Activated CD4-positive, CD25-positive, alpha-beta regulatory T cell treated with anti-CD3 and anti-CD28 coated beads, Interleukin-2, amount 50 U/mL, for 24 hours (primary cell): Measurements from ENCODE around the gene ZNF839.
A peak's percentile ranks its signal among the peaks of the same experiment; 100 is the strongest.
"Not testable (repeated sequence)": the region's sequence is repeated elsewhere in the genome, so short reads cannot be mapped to it uniquely, and the experiment has no call there.

Experiments
- ATAC-seq, 2 donors: fragments of 150-1000 bp; cut with Tn5 transposase; one replicate each; pipeline ENCODE4 v1.10.0; 2021; ENCODE audit warnings: mild to moderate bottlenecking in 1 of 2, moderate library complexity in 1 of 2

The ZNF839 gene

DNA sequence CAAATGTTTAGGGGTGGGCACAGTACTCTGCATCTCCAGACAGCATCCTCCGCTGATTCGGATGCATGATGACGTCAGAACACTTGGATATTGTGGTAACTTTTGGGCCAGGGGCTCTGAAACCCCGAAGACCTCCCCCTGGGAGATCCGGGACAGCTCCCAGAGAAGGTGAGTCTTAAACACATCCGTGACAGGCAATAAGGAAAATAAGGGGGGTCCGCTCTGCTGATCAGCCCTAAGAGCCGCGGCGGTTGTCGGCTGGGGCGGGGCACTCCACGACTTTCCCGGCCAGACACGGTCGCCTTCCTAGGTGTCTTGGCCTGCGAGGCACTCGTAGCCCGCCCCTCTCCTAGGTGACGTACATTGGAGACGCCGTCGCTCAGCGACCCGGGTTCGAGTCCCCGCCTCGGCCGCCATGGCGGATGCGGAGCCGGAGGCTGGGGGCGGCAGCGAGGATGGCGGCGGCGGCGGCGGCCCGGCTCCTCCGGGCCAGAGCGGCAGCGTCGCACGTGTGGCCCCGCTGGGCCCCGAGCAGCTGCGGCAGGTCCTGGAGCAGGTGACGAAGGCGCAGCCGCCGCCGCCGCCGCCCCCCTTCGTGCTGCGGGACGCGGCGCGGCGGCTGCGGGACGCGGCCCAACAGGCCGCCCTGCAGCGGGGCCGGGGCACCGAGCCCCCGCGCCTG lies at the start of gene ZNF839:
Gene ZNF839 (plus strand): TSS at position 396 of the 682 bp plus-strand sequence. CDS start 20 bp downstream, at position 416.
- peak; percentile 72 to 73 for ATAC-seq

DNA sequence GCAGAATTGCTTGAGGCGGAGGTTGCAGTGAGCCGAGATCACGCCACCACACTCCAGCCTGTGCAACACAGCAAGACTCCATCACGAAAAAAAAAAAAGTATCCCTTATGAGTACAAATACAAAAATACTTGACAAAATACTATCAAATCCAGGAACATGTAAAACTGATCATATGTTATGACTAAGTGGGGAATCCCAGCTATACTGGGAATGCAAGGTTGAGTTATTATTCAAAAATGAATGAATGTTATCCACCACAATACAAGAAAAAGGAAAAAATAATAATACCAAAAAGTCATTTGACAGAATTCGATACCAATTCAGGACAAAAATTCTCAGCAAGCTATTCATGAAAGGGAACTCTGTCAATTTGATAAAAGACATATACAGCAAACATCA lies 47.2 kb upstream of the ZNF839 start:
- ATAC-seq = no peak

DNA sequence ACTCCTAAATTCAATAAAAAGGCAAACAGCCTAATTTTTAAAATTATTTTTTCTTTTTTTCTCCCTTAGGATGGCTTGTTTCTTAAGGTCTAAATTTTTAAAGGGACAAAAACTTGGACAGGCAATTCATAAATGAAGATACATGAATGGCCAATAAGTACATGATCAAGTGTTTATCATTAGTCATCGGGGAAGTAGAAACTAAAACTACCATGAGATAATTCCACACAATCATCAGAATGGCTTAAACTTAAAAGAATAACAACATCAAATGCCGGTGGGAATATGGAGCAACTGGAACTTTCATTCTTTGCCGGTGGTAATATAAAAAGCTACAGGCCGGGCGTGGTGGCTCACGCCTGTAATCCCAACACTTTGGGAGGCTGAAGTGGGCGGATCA lies 43.7 kb upstream of the ZNF839 start:
- no peak for ATAC-seq

DNA sequence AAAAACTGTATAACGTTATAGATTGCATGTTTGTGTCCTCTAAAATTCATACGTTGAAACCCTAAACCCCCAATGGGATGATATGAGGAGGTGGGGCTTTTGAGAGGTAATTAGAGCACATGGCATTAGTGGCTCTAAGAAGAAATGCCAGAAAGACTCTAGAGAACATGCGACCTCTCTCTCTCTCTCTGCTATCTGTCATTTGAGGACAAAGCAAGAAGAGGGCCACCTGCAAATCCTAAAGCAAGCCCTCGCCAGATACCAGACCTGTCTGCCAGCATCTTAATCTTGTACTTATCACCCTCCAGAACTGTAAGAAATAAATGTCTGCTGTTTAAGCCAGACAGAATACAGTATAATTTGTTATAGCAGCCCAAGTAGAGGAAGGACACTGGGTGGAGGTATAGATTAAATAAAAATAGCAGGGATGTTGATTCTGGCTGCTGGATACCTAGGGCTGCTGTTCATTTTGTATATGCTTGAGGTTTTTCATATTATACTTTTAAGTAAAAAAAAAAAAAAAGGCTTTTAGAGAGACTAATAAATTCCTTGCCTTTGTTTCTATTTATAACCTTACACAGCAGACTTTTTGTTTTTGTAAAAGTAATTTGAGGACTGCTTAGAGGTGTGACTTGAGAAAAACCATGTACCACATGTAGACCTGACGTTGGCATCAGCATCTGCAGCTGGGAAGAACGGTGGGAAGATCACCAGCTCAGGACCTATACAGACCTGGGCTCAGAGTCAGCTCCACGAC lies 41.5 kb upstream of the ZNF839 start:
- ATAC-seq = no peak

DNA sequence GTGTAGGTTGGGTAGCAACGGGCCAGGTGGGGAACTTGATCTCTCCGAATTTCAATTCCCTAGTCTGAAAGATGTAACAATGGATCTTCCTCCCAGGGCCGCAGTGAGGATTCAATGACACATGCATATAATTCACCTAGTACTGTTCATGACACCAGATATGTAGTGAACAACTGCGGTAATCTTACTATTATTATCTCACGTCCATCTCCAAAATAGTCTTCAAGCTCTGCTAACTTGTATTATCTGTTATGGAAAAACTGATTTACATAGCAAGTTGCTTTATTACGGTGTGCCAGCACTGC lies 41.0 kb upstream of the ZNF839 start:
- ATAC-seq = no peak

DNA sequence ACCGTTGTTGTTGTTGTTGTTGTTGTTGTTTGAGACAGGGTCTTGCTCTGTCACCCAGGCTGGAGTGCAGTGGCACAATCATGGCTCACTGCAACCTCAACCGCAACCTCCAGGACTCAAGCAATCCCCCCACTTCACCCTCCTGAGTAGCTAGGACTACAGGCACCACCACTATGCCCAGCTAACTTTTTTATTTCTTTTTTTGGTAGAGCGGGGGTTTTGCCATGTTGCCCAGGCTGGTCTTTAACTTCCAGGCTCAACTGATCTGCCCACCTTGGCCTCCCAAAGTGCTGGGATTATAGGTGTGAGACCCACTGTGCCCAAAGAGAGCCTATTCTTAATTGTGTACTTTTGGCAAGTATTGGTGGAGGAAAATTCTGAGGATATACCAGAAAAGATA lies 40.3 kb upstream of the ZNF839 start:
- ATAC-seq = no peak

DNA sequence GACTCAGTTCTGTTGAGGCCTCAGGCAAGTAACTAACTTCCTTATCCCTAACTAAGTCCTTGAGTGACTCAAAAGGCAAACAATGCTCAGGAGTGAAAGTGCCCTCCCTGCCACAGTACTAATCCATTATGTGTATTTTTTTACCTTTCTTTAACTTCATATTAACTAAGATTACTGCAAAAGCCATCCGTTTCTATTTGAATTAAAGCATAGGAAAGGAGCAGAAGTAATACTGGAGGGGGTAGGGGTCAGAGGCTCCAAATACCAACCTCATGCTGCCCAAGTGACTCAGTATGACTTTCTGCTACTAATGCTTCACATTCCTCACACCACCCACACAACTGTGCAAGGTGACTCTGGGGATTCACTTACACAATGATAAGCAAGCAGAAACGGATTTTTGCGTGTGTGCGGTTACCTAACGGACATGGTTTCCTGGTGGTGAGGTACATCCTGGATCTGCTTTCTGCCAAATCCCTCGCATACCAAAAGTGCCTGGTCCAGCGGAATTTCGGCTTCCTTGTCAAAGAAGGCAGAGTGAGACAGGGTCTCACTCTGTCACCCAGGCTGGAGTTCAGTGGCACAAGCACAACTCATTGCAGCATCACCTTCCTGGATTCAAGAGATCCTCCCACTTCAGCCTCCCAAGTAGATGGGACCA lies 39.7 kb upstream of the ZNF839 start:
- ATAC-seq = no peak

DNA sequence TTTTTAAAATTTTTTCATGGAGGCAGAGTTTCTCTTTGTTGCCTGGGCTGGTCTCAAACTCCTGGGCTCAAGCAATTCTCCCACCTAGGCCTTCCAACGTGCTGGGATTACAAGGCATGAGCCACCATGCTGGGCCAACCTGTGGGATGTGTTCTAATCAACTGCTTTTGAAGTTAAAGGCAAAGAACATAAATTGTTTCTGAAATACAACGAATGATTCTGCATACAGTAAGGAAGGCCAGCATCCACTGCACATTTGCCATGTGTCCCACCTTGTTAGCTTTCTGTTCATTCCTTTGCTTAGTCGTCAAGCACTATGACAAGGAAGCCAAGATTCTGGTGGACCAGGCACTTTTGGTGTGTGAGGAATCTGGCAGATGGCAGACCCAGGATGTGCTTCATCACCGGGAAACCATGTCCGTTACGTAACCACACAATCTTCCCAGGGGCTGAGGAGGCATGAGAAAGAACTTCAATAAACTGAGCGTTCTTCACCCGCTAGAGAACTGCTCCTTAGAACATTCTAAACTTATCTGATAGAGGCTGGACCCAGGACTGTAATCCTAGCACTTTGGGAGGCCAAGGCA lies 39.1 kb upstream of the ZNF839 start:
- ATAC-seq = no peak

DNA sequence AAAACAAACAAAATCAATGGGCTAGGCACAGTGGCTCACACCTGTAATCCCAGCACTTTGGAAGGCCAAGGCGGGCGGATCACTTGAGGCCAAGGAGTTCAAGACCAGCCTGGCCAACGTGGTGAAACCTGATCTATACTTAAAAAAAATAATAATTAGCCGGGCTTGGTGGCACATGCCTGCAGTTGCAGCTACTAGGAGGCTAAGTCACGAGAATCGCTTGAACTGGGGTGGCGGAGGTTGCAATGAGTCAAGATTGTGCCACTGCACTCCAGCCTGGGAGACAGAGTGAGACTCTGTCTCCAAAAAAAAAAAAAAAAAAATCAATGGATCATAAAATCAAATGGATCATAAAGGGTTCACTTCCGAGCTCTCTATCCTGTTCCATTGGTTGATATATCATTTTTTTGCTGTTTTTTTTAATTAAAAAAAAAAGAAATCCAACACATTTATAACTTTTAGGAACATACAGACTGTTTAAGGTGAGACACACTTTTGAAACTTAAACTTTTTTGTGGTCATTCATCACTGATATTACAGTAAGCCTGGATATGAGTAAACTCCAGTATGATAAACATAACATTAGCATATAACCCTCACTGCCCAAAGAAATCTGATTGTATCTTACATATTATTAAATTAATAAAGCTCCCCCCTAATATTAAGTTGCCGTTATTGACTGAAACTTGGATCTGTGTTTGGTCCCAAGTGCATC lies 36.6 kb upstream of the ZNF839 start:
- no peak for ATAC-seq

DNA sequence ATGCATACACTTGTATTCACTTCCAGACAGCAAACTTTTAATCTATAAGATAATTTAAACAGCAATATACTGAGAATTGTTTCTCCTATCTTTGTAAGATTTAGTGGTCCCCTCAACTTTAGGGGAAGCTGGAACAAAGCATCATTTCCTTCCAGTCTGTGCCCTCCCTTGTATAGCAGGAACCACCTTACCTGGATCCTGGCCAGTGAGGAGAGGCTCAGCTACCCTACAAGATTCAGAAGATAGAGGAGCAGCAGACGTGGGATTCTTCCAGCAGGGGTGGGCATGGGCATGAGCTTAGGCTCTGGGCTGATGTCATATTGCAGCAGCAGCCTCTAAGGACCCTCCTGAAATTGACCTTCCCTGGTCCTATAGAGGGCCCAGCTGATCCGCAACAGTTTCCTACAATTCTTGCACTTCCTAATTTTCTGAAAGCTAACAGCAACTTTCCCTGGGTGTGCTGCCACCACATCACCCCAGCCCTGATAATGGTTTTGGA lies 35.9 kb upstream of the ZNF839 start:
- no peak for ATAC-seq

DNA sequence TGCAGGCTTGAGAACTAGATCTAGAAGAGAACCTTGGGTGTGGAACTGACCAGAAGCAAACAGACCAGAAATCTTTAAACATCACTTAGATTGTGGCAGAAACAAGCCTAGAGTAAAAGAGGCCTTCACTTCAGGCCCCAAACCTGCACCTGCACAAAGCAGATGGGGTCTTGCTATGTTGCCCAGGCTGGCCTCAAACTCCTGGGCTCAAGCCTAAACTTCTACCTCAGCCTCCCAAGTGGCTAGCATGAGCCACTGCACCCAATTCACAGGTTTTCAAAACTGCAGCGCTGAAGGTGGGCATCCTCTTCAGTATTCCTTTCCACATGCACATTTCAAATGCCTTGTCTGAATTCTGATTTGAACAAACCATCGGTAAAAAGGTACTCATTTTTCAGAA lies 34.4 kb upstream of the ZNF839 start:
- no peak for ATAC-seq

DNA sequence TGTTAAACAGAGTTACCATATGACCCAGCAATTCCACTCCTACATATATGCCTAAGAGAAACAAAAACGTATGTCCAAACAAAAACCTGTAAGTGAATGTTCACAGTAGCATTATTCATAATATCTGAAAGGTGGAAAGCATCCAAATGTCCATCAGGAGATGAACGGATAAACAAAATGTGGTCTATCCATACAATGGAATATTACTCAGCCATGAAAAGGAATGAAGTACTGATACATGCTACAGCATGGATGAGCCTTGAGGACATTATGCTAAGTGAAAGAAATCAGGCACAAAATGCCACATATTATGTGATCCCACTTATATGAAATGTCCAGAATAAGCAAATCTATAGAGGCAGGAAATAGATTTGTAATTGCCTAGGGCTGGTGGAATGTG lies 31.4 kb upstream of the ZNF839 start:
- ATAC-seq = no peak

DNA sequence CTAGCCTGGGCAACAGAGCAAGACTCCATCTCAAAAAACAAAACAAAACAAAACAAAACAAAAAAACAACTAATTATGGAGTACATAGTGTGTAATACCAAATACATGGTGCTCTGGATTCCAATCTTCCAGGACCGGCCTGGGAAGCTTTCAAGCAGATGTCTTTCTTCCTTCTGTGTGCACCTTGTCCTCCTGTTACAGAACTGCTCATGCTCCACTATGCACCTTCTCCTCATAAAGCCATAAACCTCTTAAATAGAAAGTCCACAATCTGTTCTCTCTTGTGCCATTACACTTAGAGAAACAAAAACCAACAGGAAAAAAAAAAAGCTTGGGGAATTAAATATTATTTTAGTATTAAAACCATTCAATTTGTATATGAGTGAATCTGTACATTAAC lies 27.1 kb upstream of the ZNF839 start:
- ATAC-seq = no peak

DNA sequence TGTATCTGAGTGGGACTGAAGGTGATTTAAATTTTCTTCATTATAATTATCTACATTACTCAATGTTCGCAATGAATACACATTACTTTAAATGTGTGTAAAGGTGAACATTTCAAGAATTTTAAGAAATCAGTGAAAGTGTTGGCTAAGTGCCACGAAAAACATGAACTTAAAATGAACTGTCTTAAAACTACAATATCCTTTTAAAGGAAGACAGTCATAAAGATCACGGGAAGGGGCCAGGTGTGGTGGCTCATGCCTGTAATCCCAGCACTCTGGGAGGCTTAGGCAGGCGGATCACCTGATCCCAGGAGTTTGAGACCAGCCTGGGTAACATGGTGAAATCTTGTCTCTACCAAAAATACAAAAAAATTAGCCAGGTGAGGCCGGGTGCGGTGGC lies 25.8 kb upstream of the ZNF839 start:
- no peak for ATAC-seq

DNA sequence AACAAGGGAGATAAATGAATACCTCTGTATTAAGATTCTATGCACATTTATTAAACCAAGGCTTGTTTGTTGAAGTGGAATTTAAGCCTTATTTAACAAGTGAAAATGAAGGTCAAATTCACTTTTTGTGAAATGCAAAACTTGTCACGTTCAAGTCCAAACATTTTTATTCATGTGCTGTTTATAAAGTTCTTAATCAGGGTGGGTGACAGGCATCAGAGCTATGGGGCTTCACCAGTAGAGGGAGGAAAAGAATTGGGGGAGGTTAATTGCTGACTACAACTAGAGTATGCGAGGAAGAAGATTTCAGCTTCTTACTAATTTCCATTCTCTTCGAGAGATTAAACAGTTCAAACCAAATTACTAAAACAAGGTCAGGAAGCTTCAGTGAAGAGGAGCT lies 24.3 kb upstream of the ZNF839 start:
- ATAC-seq = no peak

DNA sequence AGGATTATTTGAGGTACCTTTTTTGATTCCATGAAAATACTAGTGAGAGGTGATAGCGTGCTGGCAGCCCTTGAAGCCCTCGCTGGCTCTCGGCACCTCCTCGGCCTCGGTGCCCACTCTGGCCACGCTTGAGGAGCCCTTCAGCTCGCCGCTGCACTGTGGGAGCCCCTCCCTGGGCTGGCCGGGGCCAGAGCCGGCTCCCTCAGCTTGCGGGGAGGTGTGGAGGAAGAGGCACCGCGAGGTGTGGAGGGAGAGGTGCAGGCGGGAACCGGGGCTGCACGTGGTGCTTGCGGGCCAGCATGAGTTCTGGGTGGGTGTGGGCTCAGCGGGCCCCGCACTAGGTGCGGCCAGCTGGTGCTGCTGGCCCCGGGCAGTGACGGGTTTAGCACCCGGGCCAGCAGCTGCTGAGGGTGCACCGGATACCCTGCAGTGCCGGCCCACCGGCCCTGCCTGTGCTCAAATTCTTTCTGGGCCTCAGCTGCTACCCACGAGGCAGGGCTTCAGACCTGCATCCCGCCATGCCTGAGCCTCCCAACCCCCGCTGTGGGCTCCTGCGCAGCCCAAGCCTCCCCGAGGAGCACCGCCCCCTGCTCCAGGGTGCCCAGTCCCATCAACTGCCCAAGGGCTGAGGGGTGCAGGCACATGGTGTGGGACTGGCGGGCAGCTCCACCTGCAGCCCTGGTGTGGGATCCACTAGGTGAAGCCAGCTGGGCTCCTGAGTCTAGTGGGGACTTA lies 21.9 kb upstream of the ZNF839 start:
- no peak for ATAC-seq

DNA sequence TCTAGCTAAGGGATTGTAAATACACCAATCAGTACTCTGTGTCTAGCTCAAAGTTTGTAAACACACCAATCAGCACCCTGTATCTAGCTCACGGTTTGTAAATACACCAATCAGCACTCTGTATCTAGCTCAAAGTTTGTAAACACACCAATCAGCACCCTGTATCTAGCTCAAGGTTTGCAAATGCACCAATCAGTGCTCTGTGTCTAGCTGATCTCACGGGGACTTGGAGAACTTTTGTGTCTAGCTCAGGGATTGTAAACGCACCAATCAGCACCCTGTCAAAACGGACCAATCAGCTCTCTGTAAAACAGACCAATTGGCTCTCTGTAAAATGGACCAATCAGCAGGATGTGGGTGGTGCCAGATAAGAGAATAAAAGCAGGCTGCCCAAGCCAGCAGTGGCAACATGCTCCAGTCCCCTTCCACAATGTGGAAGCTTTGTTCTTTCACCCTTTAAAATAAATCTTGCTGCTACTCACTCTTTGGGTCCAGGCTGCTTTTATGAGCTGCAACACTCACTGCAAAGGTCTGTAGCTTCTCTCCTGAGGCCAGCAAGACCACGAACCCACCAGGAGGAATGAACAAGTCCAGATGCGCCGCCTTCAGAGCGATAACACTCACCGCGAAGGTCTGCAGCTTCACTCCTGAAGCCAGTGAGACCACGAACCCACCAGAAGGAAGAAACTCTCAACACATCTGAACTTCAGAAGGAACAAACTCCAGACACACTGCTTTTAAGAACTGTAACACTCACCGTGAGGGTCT lies 21.1 kb upstream of the ZNF839 start:
- not testable (repeated sequence) for ATAC-seq

DNA sequence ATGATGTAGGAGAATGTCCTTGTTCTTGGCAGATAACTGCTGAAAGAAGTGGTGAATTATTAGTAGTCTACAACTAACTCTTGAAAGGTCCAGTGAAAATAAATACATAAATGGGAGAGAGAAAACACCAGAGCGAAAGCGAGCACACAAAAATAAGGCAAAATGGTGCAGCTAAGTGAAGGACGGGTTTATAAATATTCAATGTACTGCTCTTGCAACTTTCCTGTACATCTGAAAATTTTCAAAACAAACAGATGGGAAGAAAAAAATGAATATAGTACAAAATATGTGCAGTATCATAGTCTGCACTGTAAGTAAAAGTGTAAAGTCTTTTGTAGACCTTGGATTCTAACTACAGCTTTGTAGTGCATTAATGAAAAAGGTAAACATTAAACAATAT lies 15.9 kb upstream of the ZNF839 start:
- ATAC-seq = no peak

DNA sequence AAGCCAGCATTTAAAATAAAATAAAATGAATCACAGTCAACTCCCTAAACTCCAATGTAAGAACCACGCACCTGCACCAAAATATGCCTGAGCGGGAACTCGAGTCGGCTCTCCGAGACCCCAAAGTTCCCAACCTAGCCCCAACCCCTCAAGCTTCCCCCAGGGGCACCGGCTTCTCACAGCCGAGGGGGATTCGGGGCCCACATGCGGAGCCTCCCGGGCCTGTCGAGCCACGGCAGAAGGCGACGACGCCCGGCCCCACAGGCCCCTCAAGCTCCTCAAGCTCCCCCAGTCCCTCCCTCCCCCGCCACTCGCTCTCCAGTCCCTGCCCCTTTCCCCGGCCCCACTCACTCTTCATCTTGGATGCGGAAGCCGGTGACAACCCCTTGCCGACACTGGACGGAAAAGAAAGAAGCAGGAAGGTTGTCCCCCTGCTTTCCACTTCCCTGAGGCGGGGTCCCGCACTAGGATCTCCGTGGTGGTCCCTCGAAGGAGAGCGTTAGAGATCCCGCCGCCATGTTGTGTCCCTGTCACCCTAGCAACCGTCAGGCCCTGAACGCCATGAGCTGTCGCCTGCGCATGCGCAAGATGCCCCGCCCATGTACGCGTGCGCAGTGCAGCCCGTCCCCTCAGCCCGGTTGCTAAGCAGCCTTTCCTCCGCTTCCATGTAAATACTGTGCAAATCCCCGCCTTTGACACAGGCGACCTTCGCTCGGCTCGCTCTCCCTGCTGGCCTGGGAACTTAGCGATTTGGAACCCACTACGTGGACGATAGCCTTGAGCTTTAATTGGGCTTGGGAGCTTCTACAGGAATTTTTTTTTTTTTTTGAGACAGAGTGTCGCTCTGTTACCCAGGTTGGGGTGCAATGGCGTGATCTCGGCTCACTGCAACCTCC lies 14.7 kb upstream of the ZNF839 start, which contains the start of gene MOK:
Gene MOK (minus strand): TSS at position 554 of the 896 bp plus-strand sequence. CDS start 196 bp downstream, at position 358.
- peak; percentile 91 to 95 for ATAC-seq
